KBM-7 (cell line): ENCODE results near the gene TNFAIP8L1.
"Not testable (repeated sequence)": the region's sequence is repeated elsewhere in the genome, so short reads cannot be mapped to it uniquely, and the experiment has no call there.

Experiments
- DNase-seq: peaks from one replicate; pipeline ENCODE4 v3.0.0-alpha.2; 2015
- in situ Hi-C: fragments of 300-500 bp; cut with MboI; formaldehyde crosslinking; loops from 2 replicates; pipeline ENCODE4 v1.14.3; 2020; ENCODE audit warnings: low sequenced_read_pairs, low pct_unique_long_range_greater_than_20kb, mixed read lengths

Gene TNFAIP8L1

GRCh38 chr19:4671185-4671851 lies 32.0 kb downstream of the TNFAIP8L1 start:
- DNase-seq, result no peak
- in situ Hi-C loops, result no loop called here

GRCh38 chr19:4673216-4673615 lies 33.9 kb downstream of the TNFAIP8L1 start:
- DNase-seq, result no peak
- in situ Hi-C loops, result no loop called here

- in situ Hi-C loops, result no loop called here
- no peak for DNase-seq
Observed at GRCh38 chr19:4673726-4674125, 34.4 kb downstream of the TNFAIP8L1 start.

- in situ Hi-C loops, result no loop called here
- no peak for DNase-seq
Observed at GRCh38 chr19:4675346-4675745, 36.0 kb downstream of the TNFAIP8L1 start.

GRCh38 chr19:4676955-4677731 lies 37.8 kb downstream of the TNFAIP8L1 start:
- in situ Hi-C loops, result no loop called here
- DNase-seq, result peak; percentile 41

GRCh38 chr19:4678881-4679790 lies 39.8 kb downstream of the TNFAIP8L1 start:
- in situ Hi-C loops, result no loop called here
- DNase-seq, result no peak

GRCh38 chr19:4680021-4680420 lies 40.7 kb downstream of the TNFAIP8L1 start:
- DNase-seq, in situ Hi-C loops: not testable (repeated sequence)

GRCh38 chr19:4682417-4683200 lies 43.3 kb downstream of the TNFAIP8L1 start:
- in situ Hi-C loops, result no loop called here
- no peak for DNase-seq

- in situ Hi-C loops, result no loop called here
Observed at GRCh38 chr19:4684312-4685095, 45.2 kb downstream of the TNFAIP8L1 start.

GRCh38 chr19:4686700-4687099 lies 47.4 kb downstream of the TNFAIP8L1 start:
- DNase-seq, result no peak
- in situ Hi-C loops, result no loop called here

More at GRCh38 chr19:4684312-4685095, 45.2 kb downstream of the TNFAIP8L1 start:
- no peak for DNase-seq

- no peak for DNase-seq
- in situ Hi-C loops, result no loop called here
Observed at GRCh38 chr19:4687396-4687795, 48.1 kb downstream of the TNFAIP8L1 start.

- DNase-seq, result no peak
- in situ Hi-C loops, result no loop called here
Observed at GRCh38 chr19:4688587-4688986, 49.3 kb downstream of the TNFAIP8L1 start.

GRCh38 chr19:4689403-4689802 lies 50.1 kb downstream of the TNFAIP8L1 start:
- no peak for DNase-seq
- in situ Hi-C loops, result no loop called here

- in situ Hi-C loops, result no loop called here
- no peak for DNase-seq
Observed at GRCh38 chr19:4690361-4690760, 51.0 kb downstream of the TNFAIP8L1 start.

- in situ Hi-C loops, result no loop called here
- no peak for DNase-seq
Observed at GRCh38 chr19:4691373-4691772, 52.1 kb downstream of the TNFAIP8L1 start.

GRCh38 chr19:4692251-4693077 lies 53.1 kb downstream of the TNFAIP8L1 start:
- in situ Hi-C loops, result no loop called here
- DNase-seq, result no peak

GRCh38 chr19:4693078-4693350 lies 53.7 kb downstream of the TNFAIP8L1 start:
- in situ Hi-C loops, result no loop called here
- no peak for DNase-seq
